ENCODE data around the gene GDPD4. TPM values are rescaled to one million over a fixed set of nuclear protein-coding genes. Genes with fewer than 3 reads are reported as not detected.

The GDPD4 gene
- total RNA-seq, 1 donor from 2014 or later = not detected

DNA sequence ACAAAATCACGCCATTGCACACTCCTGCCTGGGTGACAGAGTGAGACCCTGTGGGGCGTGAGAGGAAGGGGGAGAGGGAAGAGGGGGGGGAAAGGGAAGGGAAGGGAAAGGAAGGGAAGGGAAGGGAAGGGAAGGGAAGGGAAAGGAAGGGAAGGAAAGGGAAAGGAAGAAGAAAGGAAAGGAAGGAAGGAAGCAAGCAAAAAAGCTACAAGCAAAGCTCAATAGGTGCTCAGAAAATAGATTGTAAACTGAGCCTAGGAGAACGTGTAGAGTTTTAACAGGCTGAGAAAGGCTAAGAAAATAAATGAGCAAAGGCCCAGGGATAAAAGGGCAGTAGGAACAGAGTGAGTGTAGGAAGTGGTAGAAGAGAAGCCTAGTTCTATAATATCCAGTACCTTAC, 30.8 kb upstream of the GDPD4 start:
- Mint-ChIP-seq H3K36me3 (ENCODE audit: unreplicated experiment) (peaks cover 14% of the 10 kb centered on the region), H3K4me1 (ENCODE audit: low read depth, unreplicated experiment) (no peaks in the 10 kb centered on the region), H3K4me3 (ENCODE audit: unreplicated experiment) (no peak overlapping the region)

GRCh38 chr11:77325159-77325558, 23.7 kb upstream of the GDPD4 start:
- no peak overlapping the region for H3K4me3 Mint-ChIP-seq (ENCODE audit: unreplicated experiment)
- H3K4me1 Mint-ChIP-seq (ENCODE audit: low read depth, unreplicated experiment) = no peaks in the 10 kb centered on the region
- H3K36me3 Mint-ChIP-seq (ENCODE audit: unreplicated experiment) = no peaks in the 10 kb centered on the region
- no peaks in the 10 kb centered on the region for H3K27me3 Mint-ChIP-seq (ENCODE audit: unreplicated experiment)
- H3K9me3 Mint-ChIP-seq (ENCODE audit: unreplicated experiment) = no peaks in the 10 kb centered on the region
- no peak overlapping the region for H3K27ac Mint-ChIP-seq (ENCODE audit: unreplicated experiment)
- DNase-seq = no peak
- TF ChIP-seq CTCF (IDR thresholded peaks at IDR 0.05; ENCODE audit: partially characterized antibody, unreplicated experiment) = no peak

More for the DNA sequence above, 30.8 kb upstream of the GDPD4 start:
- peaks cover 2% of the 10 kb centered on the region for H3K27me3 Mint-ChIP-seq (ENCODE audit: unreplicated experiment)
- TF ChIP-seq CTCF (IDR thresholded peaks at IDR 0.05; ENCODE audit: partially characterized antibody, unreplicated experiment) = no peak
- H3K9me3 Mint-ChIP-seq (ENCODE audit: unreplicated experiment) = peaks cover 2% of the 10 kb centered on the region
- no peak for DNase-seq
- no peak overlapping the region for H3K27ac Mint-ChIP-seq (ENCODE audit: unreplicated experiment)

DNA sequence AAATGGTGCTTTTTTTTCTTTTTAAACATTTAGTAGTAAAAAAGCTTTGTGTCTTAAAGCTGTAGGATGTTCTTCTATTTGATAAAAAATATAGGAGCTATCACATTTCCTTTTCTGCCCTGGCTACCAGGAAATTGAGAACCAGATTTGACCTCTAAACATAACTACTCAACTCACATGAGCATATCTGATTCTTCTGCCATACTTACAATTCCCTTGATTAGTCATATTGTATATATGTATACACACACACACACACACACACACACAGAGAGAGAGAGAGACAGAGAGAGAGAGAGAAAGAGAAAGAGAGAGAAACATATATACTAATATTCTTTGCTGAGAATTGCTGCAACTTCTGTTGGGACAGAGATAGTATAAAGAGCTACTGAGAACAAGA, 23.0 kb upstream of the GDPD4 start:
- Mint-ChIP-seq H3K4me3 (ENCODE audit: unreplicated experiment) (no peak overlapping the region), H3K4me1 (ENCODE audit: low read depth, unreplicated experiment) (no peaks in the 10 kb centered on the region), H3K27ac (ENCODE audit: unreplicated experiment) (no peak overlapping the region), H3K9me3 (ENCODE audit: unreplicated experiment) (no peaks in the 10 kb centered on the region), H3K27me3 (ENCODE audit: unreplicated experiment) (no peaks in the 10 kb centered on the region), H3K36me3 (ENCODE audit: unreplicated experiment) (no peaks in the 10 kb centered on the region)
- TF ChIP-seq CTCF (IDR thresholded peaks at IDR 0.05; ENCODE audit: partially characterized antibody, unreplicated experiment) = no peak
- DNase-seq = no peak

DNA sequence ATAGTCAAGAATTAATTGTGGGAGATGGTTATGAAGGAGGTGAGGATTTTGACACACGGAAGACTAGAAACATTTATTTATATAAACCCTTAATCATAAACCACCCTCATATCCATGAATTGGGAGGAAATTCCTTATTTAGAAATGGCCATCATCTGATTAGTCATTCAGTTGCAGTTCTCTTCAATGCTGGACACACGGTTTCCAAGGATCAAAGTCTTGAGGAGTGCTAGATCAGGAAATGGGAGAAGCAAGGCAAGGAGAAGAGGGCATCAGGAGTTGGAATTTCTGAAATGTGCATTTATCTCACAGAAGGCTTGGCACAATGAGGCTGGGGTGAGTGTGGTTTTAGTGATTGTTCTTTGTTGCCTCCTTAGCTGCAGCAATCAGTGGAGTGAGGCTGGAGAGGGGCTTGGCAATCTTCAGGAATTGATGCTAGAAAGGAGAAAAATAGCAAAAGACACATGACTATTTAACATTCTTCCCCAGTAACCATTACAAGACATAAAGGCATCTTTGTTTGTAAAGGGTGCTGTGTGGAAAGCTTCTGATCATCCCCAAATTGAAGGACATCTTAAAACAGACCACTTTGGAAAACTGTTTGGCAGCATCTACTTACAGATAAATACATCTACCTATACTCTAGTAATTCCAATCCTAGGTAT, 21.6 kb upstream of the GDPD4 start:
- H3K9me3 Mint-ChIP-seq (ENCODE audit: unreplicated experiment) = no peaks in the 10 kb centered on the region
- H3K27me3 Mint-ChIP-seq (ENCODE audit: unreplicated experiment) = no peaks in the 10 kb centered on the region
- no peaks in the 10 kb centered on the region for H3K4me1 Mint-ChIP-seq (ENCODE audit: low read depth, unreplicated experiment)
- H3K27ac Mint-ChIP-seq (ENCODE audit: unreplicated experiment) = no peak overlapping the region
- H3K4me3 Mint-ChIP-seq (ENCODE audit: unreplicated experiment) = no peak overlapping the region
- no peaks in the 10 kb centered on the region for H3K36me3 Mint-ChIP-seq (ENCODE audit: unreplicated experiment)
- TF ChIP-seq CTCF (IDR thresholded peaks at IDR 0.05; ENCODE audit: partially characterized antibody, unreplicated experiment) = no peak
- no peak for DNase-seq

DNA sequence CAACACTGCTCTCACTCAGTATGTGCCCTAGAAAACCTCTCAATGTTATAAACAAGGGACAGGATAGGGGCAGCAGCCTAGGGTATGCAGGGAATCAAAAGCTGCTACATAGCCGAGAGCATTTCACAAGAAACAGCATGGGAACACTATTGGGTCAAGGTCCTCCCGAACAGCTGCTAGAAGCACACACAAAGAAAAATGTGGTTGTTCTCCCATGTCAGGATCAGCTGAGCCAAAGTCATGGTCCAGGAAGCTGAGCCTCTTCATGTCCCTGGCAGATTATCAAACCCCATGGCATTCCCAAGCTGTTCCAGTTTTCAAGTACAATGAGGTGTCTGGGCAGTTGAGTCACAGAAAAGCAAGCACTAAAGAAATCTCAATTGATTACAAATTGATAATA, 21.0 kb upstream of the GDPD4 start:
- TF ChIP-seq CTCF (IDR thresholded peaks at IDR 0.05; ENCODE audit: partially characterized antibody, unreplicated experiment) = no peak
- Mint-ChIP-seq H3K27me3 (ENCODE audit: unreplicated experiment) (no peaks in the 10 kb centered on the region), H3K4me1 (ENCODE audit: low read depth, unreplicated experiment) (no peaks in the 10 kb centered on the region), H3K36me3 (ENCODE audit: unreplicated experiment) (no peaks in the 10 kb centered on the region), H3K27ac (ENCODE audit: unreplicated experiment) (no peak overlapping the region), H3K4me3 (ENCODE audit: unreplicated experiment) (no peak overlapping the region), H3K9me3 (ENCODE audit: unreplicated experiment) (no peaks in the 10 kb centered on the region)
- no peak for DNase-seq
